Globus pallidus (tissue), 1 donor: Measurements from ENCODE around the gene MARCHF10.
A peak's percentile ranks its signal among the peaks of the same experiment; 100 is the strongest.

Source experiments
- DNase-seq: peaks from one replicate; pipeline ENCODE4 v3.0.0-alpha.2; 2015; ENCODE audit warnings: low spot score

Gene MARCHF10

GRCh38 chr17:62658136-62658920, 149.8 kb downstream of the MARCHF10 start:
- DNase-seq, result no peak

GRCh38 chr17:62657690-62658089, 150.4 kb downstream of the MARCHF10 start:
- DNase-seq, result no peak

- no peak for DNase-seq
Measured at GRCh38 chr17:62657145-62657665, 150.9 kb downstream of the MARCHF10 start.

GRCh38 chr17:62656446-62656845, 151.7 kb downstream of the MARCHF10 start:
- DNase-seq, result no peak

- DNase-seq, result no peak
Measured at GRCh38 chr17:62655656-62656055, 152.5 kb downstream of the MARCHF10 start.

GRCh38 chr17:62653826-62654761, 154.0 kb downstream of the MARCHF10 start:
- DNase-seq, result no peak

GRCh38 chr17:62653002-62653825, 154.9 kb downstream of the MARCHF10 start:
- peak; percentile 40 for DNase-seq

- no peak for DNase-seq
Measured at GRCh38 chr17:62652251-62653001, 155.7 kb downstream of the MARCHF10 start.
